ENCODE measurements around the gene S100A10.

Gene S100A10

DNA sequence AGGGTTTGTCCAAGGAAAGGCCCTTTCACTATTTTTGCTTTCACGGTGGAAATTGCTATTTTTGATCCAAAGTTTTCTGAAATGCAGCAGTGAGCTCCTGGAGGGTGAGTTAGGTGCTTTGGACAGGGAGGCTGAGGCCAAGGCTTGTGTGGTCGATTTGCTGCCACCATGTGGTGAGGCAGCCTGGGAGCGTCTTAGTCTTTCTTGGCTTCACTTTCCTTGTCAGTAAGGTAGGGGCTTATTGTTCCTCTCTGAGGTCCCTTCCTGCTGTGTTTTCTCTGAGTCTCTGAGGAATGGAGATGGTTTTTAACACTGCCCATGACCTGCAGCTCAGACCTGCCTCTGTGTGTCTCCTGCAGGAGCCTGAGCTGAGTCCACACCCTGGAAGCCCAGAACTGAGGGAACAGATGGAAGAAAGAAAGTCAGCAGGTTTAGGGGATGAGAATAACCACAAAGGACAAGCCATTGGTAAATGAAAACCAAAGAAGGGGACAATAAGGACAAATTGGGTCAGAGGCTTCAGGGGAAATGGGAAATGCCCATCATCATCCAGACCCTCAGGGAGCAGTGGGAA lies 20.1 kb upstream of the S100A10 start:
- no peak for DNase-seq (ENCODE audit: low read depth in 2 of 2, low spot score in 1 of 2)

- DNase-seq (ENCODE audit: low read depth in 2 of 2, low spot score in 1 of 2), result no peak
Measured at GRCh38 chr1:152009691-152010090, 16.0 kb upstream of the S100A10 start.

- no peak for DNase-seq (ENCODE audit: low read depth in 2 of 2, low spot score in 1 of 2)
Measured at GRCh38 chr1:152007047-152007446, 13.4 kb upstream of the S100A10 start.

- no peak for DNase-seq (ENCODE audit: low read depth in 2 of 2, low spot score in 1 of 2)
Measured at GRCh38 chr1:152005360-152005912, 11.8 kb upstream of the S100A10 start.

- no peak for DNase-seq (ENCODE audit: low read depth in 2 of 2, low spot score in 1 of 2)
Measured at GRCh38 chr1:152003846-152004442, 10.3 kb upstream of the S100A10 start.

- DNase-seq (ENCODE audit: low read depth in 2 of 2, low spot score in 1 of 2), result no peak
Measured at GRCh38 chr1:152002960-152003359, 9.3 kb upstream of the S100A10 start.

DNA sequence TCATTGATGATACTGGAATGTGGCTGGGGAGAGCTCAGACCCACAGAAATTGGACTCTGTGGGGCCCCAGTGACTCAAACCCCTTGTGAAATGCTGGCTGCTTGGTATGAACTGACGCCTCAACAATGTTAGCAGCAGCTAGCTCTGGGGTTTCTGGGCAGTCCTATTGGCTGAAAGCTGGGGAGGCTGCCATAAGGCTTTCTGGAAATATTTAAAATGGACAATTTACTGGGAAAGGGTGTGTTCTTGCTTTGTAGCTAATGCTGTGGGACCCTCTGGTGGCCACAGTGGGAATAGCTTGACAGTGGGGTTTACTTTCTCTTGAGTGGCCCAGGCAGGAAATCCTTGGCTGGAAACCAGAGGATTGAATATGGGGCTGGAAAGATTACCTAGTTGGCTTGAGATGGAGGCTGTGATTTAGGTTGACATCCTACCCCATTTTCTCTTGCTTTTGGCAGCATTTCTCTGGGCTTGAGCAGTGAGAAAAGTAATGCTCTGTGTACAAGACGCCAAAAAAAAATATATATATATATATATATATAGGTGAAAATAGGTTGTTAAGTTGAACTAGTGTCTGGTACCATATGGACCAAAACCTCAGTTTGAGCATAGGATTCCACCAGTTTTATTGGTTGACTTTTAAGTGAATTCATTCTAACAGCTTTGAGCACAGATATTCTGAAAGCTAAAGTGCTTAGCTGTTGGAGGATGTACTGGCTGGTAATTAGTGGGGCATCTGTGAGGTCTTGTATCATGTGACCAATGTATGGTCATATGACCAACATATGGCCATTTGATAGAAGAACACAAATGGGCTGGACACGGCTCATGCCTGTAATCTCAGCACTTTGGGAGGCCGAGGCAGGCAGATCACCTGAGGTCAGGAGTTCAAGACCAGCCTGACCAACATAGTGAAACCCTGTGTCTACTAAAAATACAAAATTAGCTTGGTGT lies 8.2 kb upstream of the S100A10 start:
- DNase-seq (ENCODE audit: low read depth in 2 of 2, low spot score in 1 of 2), result peak; percentile 46 to 55

GRCh38 chr1:152000964-152001630 lies 7.4 kb upstream of the S100A10 start:
- DNase-seq (ENCODE audit: low read depth in 2 of 2, low spot score in 1 of 2), result no peak

DNA sequence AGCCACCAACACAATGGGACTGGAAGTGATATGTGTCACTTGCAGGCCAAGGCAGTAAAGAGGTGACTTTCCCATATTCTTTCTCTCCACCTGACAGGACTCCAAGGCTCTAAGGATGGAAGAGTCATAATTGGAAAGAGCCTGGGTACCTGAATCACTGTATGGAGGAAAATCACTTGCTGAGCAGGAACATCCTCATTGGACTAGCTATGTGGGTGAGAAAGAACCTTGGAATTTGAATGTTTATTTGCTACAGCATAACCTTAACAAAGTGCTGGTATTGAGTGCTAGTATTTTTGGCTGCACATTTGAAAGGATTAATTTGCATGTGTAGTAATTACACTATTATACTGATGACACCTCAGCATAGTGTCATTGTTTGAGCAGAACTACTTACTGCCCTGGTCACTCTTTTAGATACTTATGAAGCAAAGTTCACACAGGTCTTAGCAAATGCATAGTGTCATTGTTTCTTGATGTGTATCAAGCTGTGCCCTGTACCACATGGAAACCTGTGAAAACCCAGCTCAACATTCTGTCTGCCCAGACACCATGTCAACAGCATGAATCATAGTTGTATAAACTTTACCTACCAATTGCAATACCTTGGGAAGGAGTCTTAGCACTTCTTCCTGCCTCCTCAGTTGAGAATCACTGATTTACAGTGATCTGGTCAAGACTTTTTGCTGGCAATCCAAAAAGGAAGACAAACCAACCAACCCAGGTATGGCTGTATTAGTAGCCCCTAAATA lies 5.1 kb upstream of the S100A10 start:
- no peak for DNase-seq (ENCODE audit: low read depth in 2 of 2, low spot score in 1 of 2)

DNA sequence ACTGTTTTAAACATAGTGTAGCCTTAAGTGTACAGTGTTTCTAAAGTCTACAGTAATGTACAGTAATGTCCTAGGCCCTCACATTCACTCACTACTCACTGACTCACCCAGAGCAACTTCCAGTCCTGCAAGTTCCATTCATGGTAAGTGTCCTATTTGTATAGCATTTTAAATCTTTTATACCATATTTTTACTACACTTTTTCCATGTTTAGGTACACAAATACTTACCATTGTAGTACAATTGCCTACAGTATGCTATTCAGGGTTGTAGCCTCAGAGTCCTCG lies 3.6 kb upstream of the S100A10 start:
- no peak for DNase-seq (ENCODE audit: low read depth in 2 of 2, low spot score in 1 of 2)

- no peak for DNase-seq (ENCODE audit: low read depth in 2 of 2, low spot score in 1 of 2)
Measured at GRCh38 chr1:151995774-151996173, 2.1 kb upstream of the S100A10 start.

- DNase-seq (ENCODE audit: low read depth in 2 of 2, low spot score in 1 of 2), result no peak
Measured at GRCh38 chr1:151994956-151995355, 1.3 kb upstream of the S100A10 start.

DNA sequence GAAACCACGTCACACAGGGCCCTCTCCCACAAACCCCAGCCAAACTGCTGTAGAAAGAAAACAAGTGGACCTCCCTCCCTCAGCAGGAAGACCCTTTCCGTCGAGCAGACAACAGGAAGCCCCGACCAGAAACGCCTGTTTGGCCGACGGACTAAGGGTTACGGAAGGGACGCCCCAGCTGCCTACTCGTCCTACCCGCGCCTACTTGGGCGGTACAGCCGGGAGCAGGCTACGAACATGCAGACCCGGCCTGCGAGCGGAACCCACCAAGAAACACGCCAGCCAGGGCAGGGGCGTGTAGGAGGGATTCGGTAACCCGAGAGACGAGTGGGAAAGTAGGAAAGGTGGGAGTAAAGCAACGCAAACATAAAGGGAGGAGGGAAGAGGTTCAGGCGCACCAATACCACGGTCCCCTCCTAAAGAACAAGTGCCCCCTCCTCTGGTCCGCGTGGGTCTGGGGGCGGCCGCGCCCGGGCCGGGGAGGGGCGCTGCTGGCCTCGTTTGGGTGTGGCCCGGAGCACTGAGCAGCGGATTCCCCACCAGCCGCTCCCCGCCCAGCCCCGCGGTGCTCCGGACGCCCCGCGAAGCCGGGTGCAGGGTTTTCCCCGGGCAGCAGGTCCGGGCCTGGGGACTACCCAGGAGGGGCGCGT lies 450 bp downstream of the S100A10 start:
- no peak for DNase-seq (ENCODE audit: low read depth in 2 of 2, low spot score in 1 of 2)

DNA sequence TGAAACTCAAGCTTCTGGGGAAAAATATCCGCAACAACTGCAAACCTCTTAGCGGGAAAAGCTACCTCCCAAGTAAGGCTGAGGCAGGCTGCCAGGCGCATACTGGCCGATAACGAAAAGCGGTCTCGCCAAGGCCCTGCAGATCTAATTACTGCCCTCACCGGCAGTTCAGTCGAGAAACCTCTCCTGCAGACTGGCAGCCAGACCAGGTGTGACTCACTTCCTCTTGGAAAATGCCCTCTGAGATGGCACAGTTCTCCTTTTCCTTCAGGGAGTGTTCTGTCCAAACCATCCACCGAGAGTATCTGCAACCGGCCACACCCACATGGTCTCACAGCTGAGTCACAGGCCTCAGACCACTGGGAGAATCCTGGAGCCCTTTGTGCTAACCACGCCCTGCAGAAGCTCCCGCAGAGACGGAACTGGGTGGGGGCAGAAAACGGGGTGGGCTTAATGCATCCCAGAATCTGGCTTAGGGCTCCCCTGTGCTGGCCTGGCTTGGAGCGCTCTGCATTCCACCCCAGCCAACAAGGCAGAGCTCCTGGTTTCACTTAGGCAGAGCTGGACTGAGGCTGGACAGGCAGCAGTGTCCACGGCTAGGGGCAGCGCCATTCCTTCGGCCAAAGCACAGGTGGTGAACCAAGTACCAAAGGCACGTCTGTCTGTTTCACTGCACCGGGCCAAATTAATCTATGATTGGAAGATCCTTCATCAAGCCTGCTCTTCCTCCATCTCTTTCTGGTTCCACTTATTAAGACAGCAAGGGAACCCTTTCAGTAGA lies 1.2 kb downstream of the S100A10 start:
- DNase-seq (ENCODE audit: low read depth in 2 of 2, low spot score in 1 of 2), result no peak

GRCh38 chr1:151991663-151992302 lies 1.9 kb downstream of the S100A10 start:
- DNase-seq (ENCODE audit: low read depth in 2 of 2, low spot score in 1 of 2), result no peak

- no peak for DNase-seq (ENCODE audit: low read depth in 2 of 2, low spot score in 1 of 2)
Measured at GRCh38 chr1:151990856-151991198, 2.8 kb downstream of the S100A10 start.

DNA sequence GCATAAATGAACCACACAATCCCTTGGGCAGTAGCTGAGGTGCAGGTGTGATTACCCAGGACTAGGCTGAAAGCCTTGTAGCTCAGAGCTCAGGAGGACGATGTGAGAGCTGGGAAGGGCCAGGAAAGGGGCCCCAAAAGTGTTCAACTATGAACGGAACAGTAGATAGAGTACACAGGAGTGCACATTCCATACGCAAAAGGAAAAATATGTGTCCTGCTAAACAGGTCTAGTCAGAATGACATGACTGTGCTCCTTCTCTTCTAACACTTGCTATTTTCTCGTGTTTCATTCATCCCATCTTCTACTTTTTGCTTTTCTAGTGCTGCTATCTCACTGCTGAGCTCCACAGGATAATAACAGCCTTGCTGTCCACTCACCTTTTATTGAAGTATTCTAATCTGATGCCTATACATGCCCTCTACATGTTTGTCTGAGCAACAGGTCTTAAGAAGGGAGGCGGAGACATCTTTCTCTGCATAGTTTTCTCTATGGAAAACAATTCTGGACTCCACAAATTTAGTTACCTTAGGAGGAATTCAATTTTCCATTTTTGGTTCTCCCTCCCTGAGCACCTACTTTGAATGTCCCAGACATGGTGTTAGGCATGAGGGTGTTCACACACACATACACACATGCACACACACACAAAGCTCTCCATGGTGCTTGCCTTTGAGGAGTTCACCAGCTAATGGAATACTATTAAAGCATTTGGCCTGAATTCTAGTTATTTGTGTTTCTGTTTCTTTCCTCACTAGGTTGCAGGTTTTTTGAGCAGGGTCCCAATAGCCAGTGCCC lies 3.4 kb downstream of the S100A10 start:
- no peak for DNase-seq (ENCODE audit: low read depth in 2 of 2, low spot score in 1 of 2)

GRCh38 chr1:151989211-151989862 lies 4.3 kb downstream of the S100A10 start:
- DNase-seq (ENCODE audit: low read depth in 2 of 2, low spot score in 1 of 2), result no peak
